SK-N-SH treated with all-trans-retinoic acid at 6 μM for 48 hours (cell line): Measurements from ENCODE around the gene PAM16.
A peak's percentile ranks its signal among the peaks of the same experiment; 100 is the strongest.

Experiments
- ATAC-seq: fragments of 200-7000 bp; cut with Tn5 transposase; 3 replicates; pipeline ENCODE4 v1.9.1; 2020; ENCODE audit warnings: mild to moderate bottlenecking, moderate library complexity
- BACH2 ChIP-seq: fragments of 250-450 bp; sonication (Bioruptor Pico); IDR thresholded peaks from 2 replicates; pipeline ENCODE4 v1.9.0; 2021; ENCODE audit warnings: mild to moderate bottlenecking, borderline replicate concordance
- CSDC2 ChIP-seq: fragments of 250-450 bp; sonication (Bioruptor Pico); IDR thresholded peaks from 2 replicates; pipeline ENCODE4 v1.5.0; 2020; ENCODE audit warnings: mild to moderate bottlenecking, moderate library complexity
- ESRRG ChIP-seq: fragments of 250-450 bp; sonication (Bioruptor Pico); IDR thresholded peaks from 2 replicates; pipeline ENCODE4 v1.6.1; 2021; ENCODE audit warnings: mild to moderate bottlenecking
- GLIS3 ChIP-seq: fragments of 250-450 bp; sonication (Bioruptor Pico); IDR thresholded peaks from 2 replicates; pipeline ENCODE4 v1.5.0; 2020; ENCODE audit warnings: mild to moderate bottlenecking, moderate library complexity
- ISL1 ChIP-seq: fragments of 250-450 bp; sonication (Bioruptor Pico); IDR thresholded peaks from 2 replicates; pipeline ENCODE4 v2.1.2; 2022; ENCODE audit warnings: mild to moderate bottlenecking, moderate library complexity
- OSR1 ChIP-seq: fragments of 250-450 bp; sonication (Bioruptor Pico); IDR thresholded peaks from 2 replicates; pipeline ENCODE4 v1.8.0; 2022; ENCODE audit warnings: moderate library complexity, mild to moderate bottlenecking, inconsistent platforms
- PPARA ChIP-seq: fragments of 250-450 bp; sonication (Bioruptor Pico); IDR thresholded peaks from 2 replicates; pipeline ENCODE4 v1.5.0; 2020; ENCODE audit warnings: mild to moderate bottlenecking, borderline replicate concordance
- RARB ChIP-seq: fragments of 250-450 bp; sonication (Bioruptor Pico); IDR thresholded peaks from 2 replicates; pipeline ENCODE4 v1.8.0; 2021; ENCODE audit warnings: mild to moderate bottlenecking, moderate library complexity
- SNAI2 ChIP-seq: fragments of 250-450 bp; sonication (Bioruptor Pico); IDR thresholded peaks from 2 replicates; pipeline ENCODE4 v1.5.0; 2020; ENCODE audit warnings: mild to moderate bottlenecking, moderate library complexity
- TCF4 ChIP-seq: fragments of 250-450 bp; sonication (Bioruptor Pico); IDR thresholded peaks from 2 replicates; pipeline ENCODE4 v1.8.0; 2021; ENCODE audit warnings: mild to moderate bottlenecking, moderate library complexity, borderline replicate concordance
- TOX ChIP-seq: fragments of 250-450 bp; sonication (Bioruptor Pico); IDR thresholded peaks from 2 replicates; pipeline ENCODE4 v1.8.0; 2021; ENCODE audit warnings: mild to moderate bottlenecking, moderate library complexity, borderline replicate concordance
- ZC3H10 ChIP-seq: fragments of 250-450 bp; sonication (Bioruptor Pico); IDR thresholded peaks from 2 replicates; pipeline ENCODE4 v1.5.1; 2021; ENCODE audit warnings: mild to moderate bottlenecking, moderate library complexity
- ZNF70 ChIP-seq: fragments of 450-650 bp; formaldehyde crosslinking; IDR thresholded peaks from 2 replicates; pipeline ENCODE4 v1.5.0; 2020; ENCODE audit warnings: mild to moderate bottlenecking, moderate library complexity
- ZNF8 ChIP-seq: fragments of 450-650 bp; formaldehyde crosslinking; IDR thresholded peaks from 2 replicates; pipeline ENCODE4 v1.5.0; 2020; ENCODE audit warnings: mild to moderate bottlenecking, moderate library complexity
- TF ChIP-seq, protein P1 (sequence below): fragments of 250-450 bp; sonication (Bioruptor Pico); IDR thresholded peaks from 2 replicates; pipeline ENCODE4 v1.5.1; 2020; ENCODE audit warnings: low read depth, mild to moderate bottlenecking, moderate library complexity
- TF ChIP-seq, protein P2 (sequence below): fragments of 250-450 bp; sonication (Bioruptor Pico); IDR thresholded peaks from 2 replicates; pipeline ENCODE4 v1.5.0; 2020; ENCODE audit warnings: mild to moderate bottlenecking, moderate library complexity
- TF ChIP-seq, protein P3 (sequence below): fragments of 250-450 bp; sonication (Bioruptor Pico); IDR thresholded peaks from 2 replicates; pipeline ENCODE4 v1.8.0; 2020; ENCODE audit warnings: mild to moderate bottlenecking, moderate library complexity, borderline replicate concordance
- TF ChIP-seq, protein P4 (sequence below): fragments of 250-450 bp; sonication (Bioruptor Pico); IDR thresholded peaks from 2 replicates; pipeline ENCODE4 v1.5.1; 2021; ENCODE audit warnings: mild to moderate bottlenecking, moderate library complexity

Gene PAM16

DNA sequence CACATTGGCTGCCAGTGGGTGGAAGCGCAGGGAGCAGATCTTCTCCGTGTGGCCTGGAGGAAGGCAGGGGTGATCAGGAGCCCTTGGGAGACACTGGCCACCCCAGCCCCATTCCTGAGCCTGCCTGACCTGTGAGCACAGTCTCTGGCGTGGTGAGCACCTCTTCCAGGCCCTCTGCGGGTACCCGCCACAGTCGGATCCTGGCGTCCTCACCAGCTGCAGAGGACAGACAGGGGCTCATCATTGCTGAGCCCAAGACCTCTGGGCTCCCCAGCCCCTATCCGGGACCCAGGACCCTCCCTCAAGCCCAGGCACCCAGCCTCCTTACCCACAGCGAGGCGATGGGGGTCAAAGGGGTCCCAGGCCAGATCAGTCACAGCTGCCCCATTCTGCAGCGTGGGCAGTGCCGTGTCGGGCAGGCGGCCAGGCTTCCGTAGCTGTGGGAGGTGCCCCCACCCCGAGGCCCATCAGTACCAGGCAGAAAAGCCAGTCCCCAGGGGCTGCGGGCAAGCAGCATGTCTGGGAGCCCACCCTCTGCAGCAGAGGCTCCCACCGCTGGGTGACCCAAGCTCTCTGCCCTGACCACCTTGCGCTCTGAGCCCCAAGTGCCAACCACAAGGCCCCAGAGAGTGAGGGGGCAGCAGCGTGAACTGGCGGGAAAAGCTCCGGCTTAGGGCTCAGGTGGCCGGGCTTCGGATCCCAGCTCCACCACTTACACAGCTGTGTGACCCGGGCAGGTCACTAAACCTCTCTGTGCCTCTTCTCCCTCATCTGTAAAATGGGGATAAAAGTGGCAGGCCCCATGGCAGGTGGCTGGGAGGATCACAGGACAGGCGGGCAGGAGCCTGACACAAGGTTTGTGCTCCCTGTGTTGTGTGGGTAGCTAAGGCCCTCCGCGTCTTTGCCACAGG, 10.2 kb upstream of the PAM16 start:
- no peak for ATAC-seq
- TF ChIP-seq OSR1 (CRISPR knock-in tag) (no peak), SNAI2 (CRISPR knock-in tag) (no peak), ZC3H10 (CRISPR knock-in tag) (no peak), PPARA (no peak), TCF4 (CRISPR knock-in tag) (no peak), ZNF70 (no peak), RARB (CRISPR knock-in tag) (no peak), TOX (CRISPR knock-in tag) (no peak), ESRRG (CRISPR knock-in tag) (no peak), ZNF8 (CRISPR knock-in tag) (no peak)
- TF ChIP-seq, protein P1, sequence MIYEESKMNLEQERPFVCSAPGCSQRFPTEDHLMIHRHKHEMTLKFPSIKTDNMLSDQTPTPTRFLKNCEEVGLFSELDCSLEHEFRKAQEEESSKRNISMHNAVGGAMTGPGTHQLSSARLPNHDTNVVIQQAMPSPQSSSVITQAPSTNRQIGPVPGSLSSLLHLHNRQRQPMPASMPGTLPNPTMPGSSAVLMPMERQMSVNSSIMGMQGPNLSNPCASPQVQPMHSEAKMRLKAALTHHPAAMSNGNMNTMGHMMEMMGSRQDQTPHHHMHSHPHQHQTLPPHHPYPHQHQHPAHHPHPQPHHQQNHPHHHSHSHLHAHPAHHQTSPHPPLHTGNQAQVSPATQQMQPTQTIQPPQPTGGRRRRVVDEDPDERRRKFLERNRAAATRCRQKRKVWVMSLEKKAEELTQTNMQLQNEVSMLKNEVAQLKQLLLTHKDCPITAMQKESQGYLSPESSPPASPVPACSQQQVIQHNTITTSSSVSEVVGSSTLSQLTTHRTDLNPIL (CRISPR knock-in tag), result no peak
- TF ChIP-seq, protein P2, sequence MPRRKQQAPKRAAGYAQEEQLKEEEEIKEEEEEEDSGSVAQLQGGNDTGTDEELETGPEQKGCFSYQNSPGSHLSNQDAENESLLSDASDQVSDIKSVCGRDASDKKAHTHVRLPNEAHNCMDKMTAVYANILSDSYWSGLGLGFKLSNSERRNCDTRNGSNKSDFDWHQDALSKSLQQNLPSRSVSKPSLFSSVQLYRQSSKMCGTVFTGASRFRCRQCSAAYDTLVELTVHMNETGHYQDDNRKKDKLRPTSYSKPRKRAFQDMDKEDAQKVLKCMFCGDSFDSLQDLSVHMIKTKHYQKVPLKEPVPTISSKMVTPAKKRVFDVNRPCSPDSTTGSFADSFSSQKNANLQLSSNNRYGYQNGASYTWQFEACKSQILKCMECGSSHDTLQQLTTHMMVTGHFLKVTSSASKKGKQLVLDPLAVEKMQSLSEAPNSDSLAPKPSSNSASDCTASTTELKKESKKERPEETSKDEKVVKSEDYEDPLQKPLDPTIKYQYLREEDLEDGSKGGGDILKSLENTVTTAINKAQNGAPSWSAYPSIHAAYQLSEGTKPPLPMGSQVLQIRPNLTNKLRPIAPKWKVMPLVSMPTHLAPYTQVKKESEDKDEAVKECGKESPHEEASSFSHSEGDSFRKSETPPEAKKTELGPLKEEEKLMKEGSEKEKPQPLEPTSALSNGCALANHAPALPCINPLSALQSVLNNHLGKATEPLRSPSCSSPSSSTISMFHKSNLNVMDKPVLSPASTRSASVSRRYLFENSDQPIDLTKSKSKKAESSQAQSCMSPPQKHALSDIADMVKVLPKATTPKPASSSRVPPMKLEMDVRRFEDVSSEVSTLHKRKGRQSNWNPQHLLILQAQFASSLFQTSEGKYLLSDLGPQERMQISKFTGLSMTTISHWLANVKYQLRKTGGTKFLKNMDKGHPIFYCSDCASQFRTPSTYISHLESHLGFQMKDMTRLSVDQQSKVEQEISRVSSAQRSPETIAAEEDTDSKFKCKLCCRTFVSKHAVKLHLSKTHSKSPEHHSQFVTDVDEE (CRISPR knock-in tag), result no peak
- TF ChIP-seq, protein P3, sequence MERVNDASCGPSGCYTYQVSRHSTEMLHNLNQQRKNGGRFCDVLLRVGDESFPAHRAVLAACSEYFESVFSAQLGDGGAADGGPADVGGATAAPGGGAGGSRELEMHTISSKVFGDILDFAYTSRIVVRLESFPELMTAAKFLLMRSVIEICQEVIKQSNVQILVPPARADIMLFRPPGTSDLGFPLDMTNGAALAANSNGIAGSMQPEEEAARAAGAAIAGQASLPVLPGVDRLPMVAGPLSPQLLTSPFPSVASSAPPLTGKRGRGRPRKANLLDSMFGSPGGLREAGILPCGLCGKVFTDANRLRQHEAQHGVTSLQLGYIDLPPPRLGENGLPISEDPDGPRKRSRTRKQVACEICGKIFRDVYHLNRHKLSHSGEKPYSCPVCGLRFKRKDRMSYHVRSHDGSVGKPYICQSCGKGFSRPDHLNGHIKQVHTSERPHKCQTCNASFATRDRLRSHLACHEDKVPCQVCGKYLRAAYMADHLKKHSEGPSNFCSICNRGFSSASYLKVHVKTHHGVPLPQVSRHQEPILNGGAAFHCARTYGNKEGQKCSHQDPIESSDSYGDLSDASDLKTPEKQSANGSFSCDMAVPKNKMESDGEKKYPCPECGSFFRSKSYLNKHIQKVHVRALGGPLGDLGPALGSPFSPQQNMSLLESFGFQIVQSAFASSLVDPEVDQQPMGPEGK (CRISPR knock-in tag), result no peak
- TF ChIP-seq, protein P4, sequence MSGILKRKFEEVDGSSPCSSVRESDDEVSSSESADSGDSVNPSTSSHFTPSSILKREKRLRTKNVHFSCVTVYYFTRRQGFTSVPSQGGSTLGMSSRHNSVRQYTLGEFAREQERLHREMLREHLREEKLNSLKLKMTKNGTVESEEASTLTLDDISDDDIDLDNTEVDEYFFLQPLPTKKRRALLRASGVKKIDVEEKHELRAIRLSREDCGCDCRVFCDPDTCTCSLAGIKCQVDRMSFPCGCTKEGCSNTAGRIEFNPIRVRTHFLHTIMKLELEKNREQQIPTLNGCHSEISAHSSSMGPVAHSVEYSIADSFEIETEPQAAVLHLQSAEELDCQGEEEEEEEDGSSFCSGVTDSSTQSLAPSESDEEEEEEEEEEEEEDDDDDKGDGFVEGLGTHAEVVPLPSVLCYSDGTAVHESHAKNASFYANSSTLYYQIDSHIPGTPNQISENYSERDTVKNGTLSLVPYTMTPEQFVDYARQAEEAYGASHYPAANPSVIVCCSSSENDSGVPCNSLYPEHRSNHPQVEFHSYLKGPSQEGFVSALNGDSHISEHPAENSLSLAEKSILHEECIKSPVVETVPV (CRISPR knock-in tag), result no peak

DNA sequence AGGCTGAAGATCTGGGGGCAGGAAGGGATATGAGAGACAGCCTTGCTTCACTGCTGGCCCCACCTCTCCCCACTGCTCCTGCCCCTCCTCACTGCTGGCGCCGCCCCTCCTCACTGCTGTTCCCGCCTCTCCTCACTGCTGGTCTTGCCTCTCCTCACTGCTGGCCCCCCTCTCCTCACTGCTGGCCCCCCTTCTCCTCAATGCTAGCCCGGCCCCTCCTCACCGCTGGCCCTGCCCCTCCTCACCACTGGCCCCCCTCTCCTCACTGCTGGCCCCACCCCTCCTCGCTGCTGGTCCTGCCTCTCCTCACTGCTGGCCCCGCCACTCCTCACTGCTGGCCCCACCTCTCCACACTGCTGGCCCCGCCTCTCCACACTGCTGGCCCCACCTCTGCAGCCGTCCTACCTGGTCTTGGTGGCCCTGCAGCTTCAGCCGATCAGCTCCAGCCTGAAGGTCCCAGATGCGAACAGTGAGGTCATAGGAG, 9.5 kb upstream of the PAM16 start:
- ATAC-seq, result peak; percentile 65
- TF ChIP-seq ZNF8 (CRISPR knock-in tag) (no peak), SNAI2 (CRISPR knock-in tag) (no peak), GLIS3 (CRISPR knock-in tag) (no peak), TOX (CRISPR knock-in tag) (no peak), OSR1 (CRISPR knock-in tag) (no peak), RARB (CRISPR knock-in tag) (no peak)
- TF ChIP-seq, protein P4 (CRISPR knock-in tag), result no peak

DNA sequence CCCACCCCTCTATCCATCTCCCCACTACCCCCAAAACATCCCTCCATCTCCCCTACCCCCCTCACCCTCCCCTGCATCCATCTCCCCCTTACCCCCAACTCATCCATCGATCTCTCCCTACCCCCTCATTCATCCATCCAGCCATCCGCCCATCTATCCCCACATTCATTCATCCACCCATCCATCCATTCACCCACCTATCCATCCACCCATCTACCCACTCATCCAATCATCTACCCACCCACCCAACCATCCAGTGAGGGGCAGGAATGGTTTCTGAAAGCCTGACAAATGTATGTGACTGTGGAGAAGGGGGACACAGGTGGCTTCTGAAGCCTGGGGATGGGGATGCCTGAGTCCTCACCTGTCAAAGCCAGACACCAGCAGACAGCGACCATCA, 8.8 kb upstream of the PAM16 start:
- TF ChIP-seq ZNF70, result no peak
- no peak for TF ChIP-seq ZC3H10 (CRISPR knock-in tag)
- TF ChIP-seq ISL1, result no peak
- no peak for TF ChIP-seq BACH2
- no peak for TF ChIP-seq GLIS3 (CRISPR knock-in tag)
- TF ChIP-seq CSDC2 (CRISPR knock-in tag), result no peak
- TF ChIP-seq, protein P3 (CRISPR knock-in tag), result no peak
- no peak for TF ChIP-seq OSR1 (CRISPR knock-in tag)
- TF ChIP-seq ESRRG (CRISPR knock-in tag), result no peak
- no peak for TF ChIP-seq PPARA
- ATAC-seq, result no peak
